Mucosa of descending colon (tissue), 3 donors: ENCODE data around the gene ISG15. TPM values are rescaled to one million over a fixed set of nuclear protein-coding genes. Genes with fewer than 3 reads are reported as not detected.

Experiments
- ATAC-seq: fragments of 200-7000 bp; cut with Tn5 transposase; one replicate; pipeline ENCODE4 v1.9.1; 2020; ENCODE audit warnings: mild to moderate bottlenecking, moderate library complexity
- DNase-seq, 3 donors: peaks; one replicate each; pipeline ENCODE4 v3.0.0-alpha.2; 2020
- H3K36me3 ChIP-seq: fragments of 200-600 bp; one replicate; pipeline ENCODE4 v1.8.0; 2021; ENCODE audit warnings: low read depth, mild to moderate bottlenecking
- H3K4me1 ChIP-seq: fragments of 200-600 bp; one replicate; pipeline ENCODE4 v1.8.0; 2021; ENCODE audit warnings: low read depth, mild to moderate bottlenecking
- H3K4me3 ChIP-seq: fragments of 200-600 bp; one replicate; pipeline ENCODE4 v1.8.0; 2021; ENCODE audit warnings: mild to moderate bottlenecking
- H3K9me3 ChIP-seq: fragments of 200-600 bp; one replicate; pipeline ENCODE4 v1.8.0; 2021; ENCODE audit warnings: mild to moderate bottlenecking
- CTCF ChIP-seq: fragments of 200-600 bp; IDR thresholded peaks from one replicate; pipeline ENCODE4 v1.8.0; 2022; ENCODE audit warnings: antibody characterized with exemption, mild to moderate bottlenecking
- intact Hi-C, 2 donors: fragments of 100-400 bp; cut with DNase I in 1 of 2; cut with micrococcal nuclease in 1 of 2; formaldehyde crosslinking; loops; one replicate each; pipeline versions ENCODE4 v1.11.0 to v1.11.1; 2022; cut with DNase I, micrococcal nuclease
- total RNA-seq, 3 donors: library from RNA; stranded (reverse); fragmentation: NEBNext Ultra II Directional in 2 of 3; extraction: Animal tissue kit (Norgen Biotek cat#: 25700) in 2 of 3; gene quantifications; one replicate each; pipeline versions ENCODE4 v1.2.1 to v1.2.4, GENCODE V29; 2021 to 2023
- donor health status: DM: no; HTN: no; CAD: no; lungs with moderate emphysema.
- donor health status: DM: no; HTN: no; CAD: no.
- donor health status: DM: no; HTN: yes; CAD: no.

Gene ISG15
- total RNA-seq, 3 donors from 2014 or later = 37.5 to 41.7 (median 38.7) TPM

DNA sequence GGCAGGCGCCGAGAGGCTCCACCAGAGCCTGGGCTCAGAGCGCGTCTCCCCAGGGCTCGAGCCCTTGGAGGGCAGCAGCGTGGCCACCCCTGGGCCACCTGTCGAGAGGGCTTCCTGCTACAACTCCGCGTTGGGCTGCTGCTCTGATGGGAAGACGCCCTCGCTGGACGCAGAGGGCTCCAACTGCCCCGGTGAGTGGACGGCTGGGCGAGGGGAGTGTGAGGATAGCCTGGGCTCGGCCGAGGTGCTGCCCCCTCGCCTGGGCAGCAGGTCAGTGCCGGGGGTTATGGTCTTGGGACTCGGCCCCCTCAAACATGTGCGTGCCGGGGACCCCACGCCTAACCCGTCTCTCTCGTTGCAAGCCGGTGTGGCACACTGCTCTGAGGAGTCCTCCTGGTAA lies 33.5 kb downstream of the ISG15 start:
- DNase-seq = no peak
- ATAC-seq = no peak
- intact Hi-C loops = no loop called here
- TF ChIP-seq CTCF = no peak
- Histone ChIP-seq H3K36me3 (no peaks in the 10 kb centered on the region), H3K4me1 (no peaks in the 10 kb centered on the region), H3K4me3 (no peak overlapping the region), H3K9me3 (no peaks in the 10 kb centered on the region)

DNA sequence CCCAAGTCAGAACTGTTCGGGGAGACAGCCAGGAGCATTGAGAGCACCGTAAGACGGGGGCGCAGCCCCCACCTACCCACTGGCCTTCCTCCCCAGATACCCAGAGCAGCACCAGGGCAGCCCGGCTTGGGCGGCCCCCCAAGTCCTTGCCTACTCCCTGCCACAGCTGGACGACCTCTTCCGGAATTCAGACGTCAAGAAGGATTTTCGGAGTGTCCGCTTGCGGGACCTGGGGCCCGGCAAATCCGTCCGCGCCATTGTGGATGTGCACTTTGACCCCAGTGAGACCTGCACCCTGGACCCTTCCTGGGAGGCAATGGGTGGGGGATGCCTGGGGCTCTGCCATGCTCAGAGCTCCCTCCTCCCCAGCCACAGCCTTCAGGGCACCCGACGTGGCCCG lies 34.1 kb downstream of the ISG15 start:
- TF ChIP-seq CTCF = no peak
- ATAC-seq (no peak), DNase-seq (no peak)
- H3K9me3 ChIP-seq = no peaks in the 10 kb centered on the region
- no peaks in the 10 kb centered on the region for H3K4me1 ChIP-seq
- no peaks in the 10 kb centered on the region for H3K36me3 ChIP-seq
- no peak overlapping the region for H3K4me3 ChIP-seq
- intact Hi-C loops = no loop called here

GRCh38 chr1:1047963-1048362 lies 34.7 kb downstream of the ISG15 start:
- H3K4me3 ChIP-seq = no peak overlapping the region
- no peaks in the 10 kb centered on the region for H3K4me1 ChIP-seq
- no peak for ATAC-seq
- H3K9me3 ChIP-seq = no peaks in the 10 kb centered on the region
- no peak for DNase-seq
- intact Hi-C loops = no loop called here
- no peaks in the 10 kb centered on the region for H3K36me3 ChIP-seq
- no peak for TF ChIP-seq CTCF

DNA sequence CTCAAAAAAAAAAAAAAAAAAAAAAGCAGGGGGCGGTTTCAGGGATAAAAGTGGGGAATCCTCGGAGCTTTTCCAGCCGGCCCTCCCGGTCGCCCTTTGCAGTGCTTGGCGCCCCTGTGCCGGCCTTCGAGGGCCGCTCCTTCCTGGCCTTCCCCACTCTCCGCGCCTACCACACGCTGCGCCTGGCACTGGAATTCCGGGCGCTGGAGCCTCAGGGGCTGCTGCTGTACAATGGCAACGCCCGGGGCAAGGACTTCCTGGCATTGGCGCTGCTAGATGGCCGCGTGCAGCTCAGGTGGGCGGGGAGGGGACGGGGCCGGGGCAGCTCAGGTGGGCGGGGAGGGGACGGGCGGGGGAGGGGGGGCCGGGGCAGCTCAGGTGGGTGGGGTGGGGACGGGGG lies 35.5 kb downstream of the ISG15 start:
- no peak for TF ChIP-seq CTCF
- H3K36me3 ChIP-seq = no peaks in the 10 kb centered on the region
- no peak overlapping the region for H3K4me3 ChIP-seq
- peak; percentile 26 for ATAC-seq
- H3K9me3 ChIP-seq = no peaks in the 10 kb centered on the region
- no peaks in the 10 kb centered on the region for H3K4me1 ChIP-seq
- intact Hi-C loops = no loop called here
- no peak for DNase-seq

DNA sequence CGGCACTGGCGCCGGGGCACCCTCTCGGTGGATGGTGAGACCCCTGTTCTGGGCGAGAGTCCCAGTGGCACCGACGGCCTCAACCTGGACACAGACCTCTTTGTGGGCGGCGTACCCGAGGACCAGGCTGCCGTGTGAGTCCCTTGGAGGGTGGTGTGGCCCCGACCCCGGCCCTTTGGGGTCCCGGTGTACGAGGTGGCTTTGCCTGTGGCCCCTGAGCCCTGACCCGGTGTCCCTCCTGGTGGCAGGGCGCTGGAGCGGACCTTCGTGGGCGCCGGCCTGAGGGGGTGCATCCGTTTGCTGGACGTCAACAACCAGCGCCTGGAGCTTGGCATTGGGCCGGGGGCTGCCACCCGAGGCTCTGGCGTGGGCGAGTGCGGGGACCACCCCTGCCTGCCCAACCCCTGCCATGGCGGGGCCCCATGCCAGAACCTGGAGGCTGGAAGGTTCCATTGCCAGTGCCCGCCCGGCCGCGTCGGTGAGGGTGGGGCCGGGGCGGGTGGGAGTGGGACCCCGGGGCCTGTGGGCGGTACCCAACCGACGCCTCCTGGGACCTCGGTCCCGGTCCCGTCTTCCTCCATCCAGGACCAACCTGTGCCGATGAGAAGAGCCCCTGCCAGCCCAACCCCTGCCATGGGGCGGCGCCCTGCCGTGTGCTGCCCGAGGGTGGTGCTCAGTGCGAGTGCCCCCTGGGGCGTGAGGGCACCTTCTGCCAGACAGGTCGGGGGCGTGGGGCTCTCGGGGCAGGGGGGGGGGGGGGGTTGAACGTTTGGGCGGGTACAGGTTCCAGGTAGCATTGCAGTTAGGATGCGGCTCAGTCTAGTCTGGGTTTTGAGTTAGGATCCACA lies 36.2 kb downstream of the ISG15 start:
- no peak for ATAC-seq
- no peak for DNase-seq
- no peak overlapping the region for H3K4me3 ChIP-seq
- H3K9me3 ChIP-seq = no peaks in the 10 kb centered on the region
- TF ChIP-seq CTCF = no peak
- H3K36me3 ChIP-seq = no peaks in the 10 kb centered on the region
- intact Hi-C loops = no loop called here
- no peaks in the 10 kb centered on the region for H3K4me1 ChIP-seq
